ENCODE results near the gene CSNK1A1L.

Gene CSNK1A1L

GRCh38 chr13:37105251-37105714 is at the start of gene CSNK1A1L:
TSS of gene CSNK1A1L (minus strand) at chr13:37105664. CDS start at chr13:37105256, 408 bp downstream.
- DNase-seq: no peak

DNA sequence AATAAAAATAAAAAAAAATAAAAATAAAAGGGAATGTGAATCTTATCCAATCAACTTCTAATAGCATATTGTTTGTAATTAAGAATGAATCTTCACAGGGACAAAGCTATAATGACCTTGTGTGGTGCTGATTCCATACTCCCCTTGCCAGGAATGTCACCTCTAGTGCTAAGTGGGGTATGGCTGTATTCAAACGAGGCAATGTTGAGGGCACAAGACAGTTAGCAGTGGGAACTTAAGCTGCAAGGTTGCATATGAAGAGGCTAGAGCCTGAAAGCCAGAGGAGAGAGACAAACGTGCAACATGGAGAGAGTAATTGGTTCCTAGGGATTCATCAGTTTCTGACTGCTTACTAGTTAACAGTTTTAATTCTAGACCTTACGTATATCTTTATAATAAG is 43.9 kb upstream of the CSNK1A1L start:
- no peak for DNase-seq

GRCh38 chr13:37148501-37148900 is 43.0 kb upstream of the CSNK1A1L start:
- DNase-seq: no peak

- no peak for DNase-seq
Measured at GRCh38 chr13:37144661-37145060, 39.2 kb upstream of the CSNK1A1L start.

DNA sequence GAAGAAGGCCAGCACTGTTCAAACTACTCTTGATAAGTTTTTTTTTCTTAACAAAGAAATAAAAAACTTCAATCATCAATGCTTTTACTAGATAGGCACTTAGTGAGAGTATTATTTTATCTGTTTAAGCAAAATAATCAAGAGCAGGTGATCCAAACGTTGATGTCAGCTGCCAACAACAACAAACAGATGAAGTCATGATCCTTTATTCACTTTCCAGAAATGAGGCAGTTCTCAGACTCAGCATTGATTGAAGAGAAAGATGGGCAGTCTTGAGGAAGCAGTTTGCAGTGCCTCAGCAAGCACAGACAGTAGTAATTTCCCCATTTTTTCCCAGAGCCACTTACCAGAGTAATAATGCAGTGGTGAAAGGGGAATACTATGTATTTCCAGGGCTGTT is 38.4 kb upstream of the CSNK1A1L start:
- no peak for DNase-seq

GRCh38 chr13:37142877-37143276 is 37.4 kb upstream of the CSNK1A1L start:
- DNase-seq: no peak

DNA sequence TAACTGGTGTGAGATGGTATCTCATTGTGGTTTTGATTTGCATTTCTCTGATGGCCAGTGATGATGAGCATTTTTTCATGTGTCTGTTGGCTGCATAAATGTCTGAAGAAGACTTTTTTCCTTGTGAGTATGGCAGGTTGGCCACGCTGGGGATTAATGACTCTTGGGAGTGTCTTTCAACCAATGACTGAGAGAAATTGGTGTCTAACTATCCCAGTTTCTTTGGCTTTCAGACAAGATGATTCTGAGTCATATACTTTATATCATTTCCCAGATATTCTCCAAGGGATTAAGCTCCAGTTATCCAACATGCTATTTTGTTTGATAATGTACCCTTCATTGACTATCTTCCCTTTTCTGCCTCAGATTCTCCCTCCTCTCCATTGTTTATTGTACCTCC is 35.5 kb upstream of the CSNK1A1L start:
- DNase-seq: no peak

DNA sequence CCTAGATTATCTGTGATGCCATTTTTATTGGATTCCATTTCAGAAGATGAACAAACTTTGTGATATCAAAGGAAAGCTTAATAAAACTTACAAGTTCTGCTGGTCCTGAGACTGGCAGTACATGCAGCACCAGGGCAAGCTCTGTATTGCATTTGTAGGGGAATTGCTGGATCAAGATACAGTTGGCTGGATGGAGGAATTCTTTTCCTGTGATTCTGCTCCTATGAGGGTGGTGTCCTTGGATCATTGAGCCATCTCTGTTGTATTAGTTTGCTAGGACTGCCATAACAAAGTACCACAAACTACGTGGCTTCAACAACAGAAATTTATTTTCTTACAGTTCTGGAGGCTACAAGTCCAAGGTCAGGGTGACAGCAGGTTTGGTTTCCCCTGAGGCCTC is 33.9 kb upstream of the CSNK1A1L start:
- no peak for DNase-seq

DNA sequence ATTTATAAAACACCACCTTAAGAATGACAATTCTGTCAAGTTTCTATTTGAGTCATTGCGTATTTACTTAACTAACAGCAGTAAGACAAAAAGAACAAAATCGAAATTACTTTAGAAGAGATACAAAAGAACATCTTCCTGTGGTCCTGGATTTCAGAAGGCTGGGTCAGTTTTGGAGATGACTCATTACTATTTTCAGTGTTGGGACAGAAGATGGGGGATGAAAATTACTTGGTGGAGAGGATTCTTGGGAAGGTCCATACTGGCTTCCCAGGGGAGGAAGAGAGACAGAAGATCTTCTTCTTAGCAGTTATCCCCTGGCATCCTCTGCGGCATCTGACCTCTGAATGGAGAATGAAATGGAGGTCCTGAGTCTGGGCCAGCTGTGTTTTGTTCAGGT is 33.5 kb upstream of the CSNK1A1L start:
- DNase-seq: no peak

- DNase-seq: no peak
Measured at GRCh38 chr13:37138169-37138568, 32.7 kb upstream of the CSNK1A1L start.

- no peak for DNase-seq
Measured at GRCh38 chr13:37136633-37137032, 31.2 kb upstream of the CSNK1A1L start.

DNA sequence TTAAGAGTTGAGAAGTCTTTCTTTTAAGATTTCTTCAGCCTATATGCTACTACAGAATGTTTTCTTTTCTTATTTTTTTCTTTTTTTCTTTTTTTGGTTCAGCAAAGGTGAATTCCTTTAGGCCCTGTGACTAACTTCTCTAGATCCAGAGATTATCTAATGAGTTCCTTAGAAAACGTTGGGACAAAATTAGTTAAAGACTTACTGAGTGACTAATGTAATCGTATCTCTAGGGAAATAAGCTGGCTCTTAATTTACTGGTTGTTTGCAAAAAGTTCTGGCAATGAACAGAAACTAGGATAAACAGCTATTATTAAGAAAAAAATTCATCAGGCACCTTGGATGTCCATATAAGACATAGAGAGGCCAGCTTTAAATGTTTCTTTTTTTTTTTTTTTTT is 30.7 kb upstream of the CSNK1A1L start:
- DNase-seq: no peak

GRCh38 chr13:37134411-37135041 is 29.1 kb upstream of the CSNK1A1L start:
- DNase-seq: no peak

DNA sequence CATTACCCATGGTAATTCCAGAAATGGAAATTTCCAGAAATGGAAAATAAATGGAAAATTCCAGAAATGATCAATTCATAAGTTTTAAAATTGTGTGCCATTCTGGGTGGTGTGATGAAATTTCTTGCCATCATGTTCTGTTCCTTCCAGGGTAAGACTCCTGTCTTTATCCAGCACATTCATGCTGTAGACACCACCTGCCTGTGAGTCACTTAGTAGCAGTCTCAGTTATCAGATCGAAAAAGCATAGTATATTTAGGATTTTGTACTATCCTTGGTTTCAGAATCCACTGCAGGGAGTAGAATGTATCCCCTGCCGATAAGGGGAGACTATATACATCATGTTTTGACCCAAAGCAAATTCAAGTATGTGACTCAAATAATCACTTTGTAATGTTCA is 26.7 kb upstream of the CSNK1A1L start:
- no peak for DNase-seq

- DNase-seq: no peak
Measured at GRCh38 chr13:37131092-37131491, 25.6 kb upstream of the CSNK1A1L start.

DNA sequence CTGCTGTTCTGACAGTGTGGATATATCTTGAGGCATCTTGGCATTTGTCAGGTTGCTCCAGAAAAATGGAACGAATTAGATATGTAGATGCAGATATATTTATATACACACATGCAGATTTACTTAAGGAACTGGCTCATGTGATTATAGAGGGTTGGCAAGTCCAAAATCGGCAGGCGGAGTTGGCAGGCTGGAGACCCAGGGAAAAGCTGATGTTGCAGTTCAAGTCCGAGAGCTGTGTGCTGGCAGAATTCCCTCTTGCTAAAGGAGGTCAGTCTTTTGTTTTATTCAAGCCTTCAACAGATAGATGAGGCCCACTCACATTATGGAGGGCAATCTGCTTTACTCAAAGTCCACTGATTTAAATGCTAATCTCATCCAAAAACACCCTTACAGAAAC is 24.4 kb upstream of the CSNK1A1L start:
- DNase-seq: no peak

DNA sequence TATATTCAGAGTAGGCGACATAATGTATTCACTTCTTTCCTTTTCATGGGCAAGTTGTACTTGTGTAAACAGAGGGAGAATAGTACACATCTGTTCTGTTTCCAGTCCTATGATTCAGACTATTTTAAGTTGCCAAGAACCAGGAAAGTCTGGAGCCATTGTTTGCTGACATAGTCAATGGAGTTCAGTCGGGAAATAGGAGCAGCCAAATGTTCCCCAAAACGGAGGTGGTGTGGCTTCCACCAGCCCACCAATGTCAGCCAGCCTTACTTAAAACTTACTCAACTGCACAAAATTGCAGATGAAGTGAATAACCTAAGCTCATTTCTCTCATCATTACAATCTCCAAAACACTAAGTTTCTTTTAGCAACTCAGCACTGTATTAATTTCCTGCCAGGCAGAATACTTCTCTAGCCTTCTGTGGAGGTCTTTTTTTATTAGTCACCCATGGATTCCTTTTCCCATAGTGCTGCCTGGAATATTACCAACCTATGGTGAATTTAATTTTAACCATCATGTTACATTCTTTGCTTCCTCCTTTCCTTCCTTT is 22.3 kb upstream of the CSNK1A1L start:
- DNase-seq: no peak

DNA sequence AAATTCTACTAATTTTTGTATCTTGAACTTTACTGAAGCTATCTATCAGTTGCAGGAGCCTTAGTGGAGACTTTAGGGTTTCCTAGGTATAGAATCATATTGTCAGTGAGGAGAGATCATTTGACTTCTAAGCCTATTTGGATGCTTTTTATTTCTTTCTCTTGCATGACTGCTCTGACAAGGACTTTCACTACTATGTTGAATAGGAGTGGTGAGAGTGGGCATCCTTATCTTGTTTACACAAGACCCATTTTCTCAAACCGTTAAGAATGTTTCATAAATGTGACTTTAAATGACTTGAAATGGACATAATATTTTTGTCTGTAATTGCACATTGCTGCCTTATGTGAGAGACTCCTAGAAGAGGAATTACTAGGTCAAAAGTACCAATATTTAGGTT is 17.9 kb upstream of the CSNK1A1L start:
- DNase-seq: no peak

- DNase-seq: no peak
Measured at GRCh38 chr13:37118016-37118415, 12.6 kb upstream of the CSNK1A1L start.

- DNase-seq: no peak
Measured at GRCh38 chr13:37114250-37114649, 8.8 kb upstream of the CSNK1A1L start.

GRCh38 chr13:37113534-37113933 is 8.1 kb upstream of the CSNK1A1L start:
- no peak for DNase-seq

DNA sequence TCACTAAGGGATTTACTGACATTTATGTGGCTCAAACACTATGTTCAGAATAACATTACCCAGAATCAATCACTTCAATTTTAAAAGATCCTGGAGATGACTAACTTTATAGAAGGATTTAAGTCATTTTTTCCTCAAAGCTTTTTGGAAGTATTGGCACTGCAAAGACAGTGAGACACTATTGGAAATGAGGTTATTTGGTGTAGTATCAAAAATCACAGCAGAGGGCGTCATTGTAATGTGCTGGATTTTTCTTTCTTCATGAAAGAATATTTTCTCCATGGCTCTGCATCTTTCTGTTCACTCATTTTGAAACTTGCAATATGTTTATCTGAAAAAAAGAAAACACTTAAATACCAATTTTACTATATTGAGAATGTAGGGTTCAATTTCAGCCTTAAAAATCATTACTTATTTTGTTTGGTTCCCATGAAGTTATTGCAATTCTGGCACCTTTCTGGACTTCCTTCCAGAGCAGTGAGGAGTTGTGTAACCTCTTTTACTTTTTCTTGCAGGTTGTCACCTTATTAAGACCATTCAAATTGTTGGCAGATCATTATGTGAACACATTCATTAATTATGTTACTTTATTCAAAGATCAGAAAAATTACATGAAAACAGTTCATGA is 3.7 kb upstream of the CSNK1A1L start:
- peak; percentile 34 for DNase-seq

DNA sequence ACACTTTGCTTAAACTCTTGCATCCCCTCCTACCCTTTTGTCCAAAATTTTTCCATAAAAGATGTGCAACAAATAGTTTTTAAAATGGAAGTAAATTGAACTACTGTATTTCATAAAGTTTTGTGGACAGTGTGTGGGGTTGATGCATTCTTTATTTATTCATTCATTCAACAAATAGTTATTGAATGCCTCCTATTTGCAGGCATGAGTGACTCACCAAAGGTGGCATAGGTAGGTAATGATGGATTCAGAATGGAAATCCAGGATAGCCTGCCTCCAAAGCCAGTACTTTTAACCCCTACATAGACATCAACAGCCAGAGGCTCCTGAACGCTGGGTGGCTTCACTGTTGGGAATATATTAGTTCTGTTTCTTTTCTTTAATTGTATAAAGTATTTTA is 2.4 kb upstream of the CSNK1A1L start:
- no peak for DNase-seq

GRCh38 chr13:37107456-37107855 is 2.0 kb upstream of the CSNK1A1L start:
- no peak for DNase-seq

DNA sequence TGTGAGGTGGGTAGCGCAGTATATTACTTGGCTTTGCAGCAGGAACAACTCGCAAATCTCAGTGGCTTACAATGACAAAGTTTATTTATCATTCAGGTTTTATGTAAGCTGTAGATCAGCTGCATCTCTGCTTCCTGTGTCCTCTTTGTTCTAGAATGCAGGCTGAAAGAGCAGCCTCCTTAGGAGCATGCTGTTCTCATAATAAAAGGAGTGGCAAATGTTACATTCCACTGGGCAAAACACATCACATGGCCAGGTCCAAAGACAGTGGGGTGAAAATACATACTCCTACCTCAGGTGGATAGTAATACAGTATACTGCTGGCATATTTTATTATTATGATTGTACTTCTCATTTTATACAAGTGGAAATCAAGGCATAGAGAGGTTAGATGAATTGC is 1.2 kb upstream of the CSNK1A1L start:
- DNase-seq: no peak

Data from DMS153 (cell line).